WTC11 (cell line): ENCODE data around the gene ALDH16A1. TPM values are rescaled to one million over a fixed set of nuclear protein-coding genes. Genes with fewer than 3 reads are reported as not detected.

Source experiments
- ATAC-seq: fragments of 200-7000 bp; cut with Tn5 transposase; 2 replicates; pipeline ENCODE4 v1.10.0; 2021; ENCODE audit warnings: mild to moderate bottlenecking, moderate library complexity
- CTCF ChIA-PET: fragments of 300-600 bp; sonication (Branson Sonifier 250); formaldehyde crosslinking; loops from one replicate; lab custom pipeline; 2021; ENCODE audit warnings: antibody characterized with exemption; lab: Charles Lee
- POLR2A ChIA-PET: fragments of 350-600 bp; sonication (Branson Sonifier 250); formaldehyde crosslinking; loops from one replicate; lab custom pipeline; 2021; ENCODE audit warnings: antibody characterized with exemption; lab: Charles Lee
- DNase-seq: peaks from one replicate; pipeline ENCODE4 v3.0.0; 2021; ENCODE audit warnings: low spot score
- H3K27ac Mint-ChIP-seq: 2 replicates; pipeline ENCODE4 v1.8.0; 2021; ENCODE audit warnings: mixed read lengths
- H3K27me3 Mint-ChIP-seq: 2 replicates; pipeline ENCODE4 v1.8.0; 2021; ENCODE audit warnings: low read depth, mild to moderate bottlenecking, moderate library complexity, mixed read lengths
- H3K36me3 Mint-ChIP-seq: 2 replicates; pipeline ENCODE4 v1.8.0; 2021; ENCODE audit warnings: mixed read lengths
- H3K4me1 Mint-ChIP-seq: 2 replicates; pipeline ENCODE4 v1.8.0; 2022; ENCODE audit warnings: mixed read lengths
- H3K4me3 Mint-ChIP-seq: 2 replicates; pipeline ENCODE4 v1.8.0; 2021; ENCODE audit warnings: mild to moderate bottlenecking, moderate library complexity, mixed read lengths
- H3K9me3 Mint-ChIP-seq: 2 replicates; pipeline ENCODE4 v1.8.0; 2021; ENCODE audit warnings: mixed read lengths
- CREB1 ChIP-seq: sonication (generic); formaldehyde crosslinking; IDR thresholded peaks from 2 replicates; pipeline ENCODE4 v1.8.0; 2023; ENCODE audit warnings: mild to moderate bottlenecking, missing genetic modification reagents
- EMX1 ChIP-seq: fragments of 250-450 bp; sonication (Bioruptor Pico); IDR thresholded peaks from 2 replicates; pipeline ENCODE4 v1.8.0; 2021; ENCODE audit warnings: mild to moderate bottlenecking
- GTF2I ChIP-seq: fragments of 250-450 bp; sonication (Bioruptor Pico); conservative IDR thresholded peaks from 2 replicates; pipeline ENCODE4 v1.4.0; 2021; ENCODE audit warnings: mild to moderate bottlenecking
- IRF2 ChIP-seq: sonication (generic); formaldehyde crosslinking; IDR thresholded peaks from 2 replicates; pipeline ENCODE4 v1.8.0; 2022; ENCODE audit warnings: low read depth, missing genetic modification reagents, borderline replicate concordance
- KAT7 ChIP-seq: sonication (generic); formaldehyde crosslinking; IDR thresholded peaks from 2 replicates; pipeline ENCODE4 v1.8.1; 2023; ENCODE audit warnings: missing genetic modification reagents, mild to moderate bottlenecking, borderline replicate concordance
- NR2C2 ChIP-seq: sonication (generic); formaldehyde crosslinking; IDR thresholded peaks from 2 replicates; pipeline ENCODE4 v1.8.0; 2022; ENCODE audit warnings: mild to moderate bottlenecking, missing genetic modification reagents
- RELA ChIP-seq: sonication (generic); formaldehyde crosslinking; IDR thresholded peaks from 2 replicates; pipeline ENCODE4 v1.8.1; 2022; ENCODE audit warnings: missing genetic modification reagents, mild to moderate bottlenecking, borderline replicate concordance
- TEAD1 ChIP-seq: sonication (generic); formaldehyde crosslinking; IDR thresholded peaks from 2 replicates; pipeline ENCODE4 v1.8.0; 2022; ENCODE audit warnings: mild to moderate bottlenecking, missing genetic modification reagents
- TEAD4 ChIP-seq: sonication (generic); formaldehyde crosslinking; IDR thresholded peaks from 2 replicates; pipeline ENCODE4 v1.8.0; 2022; ENCODE audit warnings: mild to moderate bottlenecking, missing genetic modification reagents
- total RNA-seq: library from RNA; stranded (reverse); gene quantifications from 3 replicates; pipeline ENCODE4 v1.2.3, GENCODE V29; 2021
- TF ChIP-seq, protein P1 (sequence below): sonication (generic); formaldehyde crosslinking; IDR thresholded peaks from 2 replicates; pipeline ENCODE4 v1.8.1; 2022; ENCODE audit warnings: low read depth, missing genetic modification reagents, borderline replicate concordance
- TF ChIP-seq, protein P2 (sequence below): sonication (generic); formaldehyde crosslinking; IDR thresholded peaks from 2 replicates; pipeline ENCODE4 v1.8.1; 2023; ENCODE audit warnings: mild to moderate bottlenecking, moderate library complexity, missing genetic modification reagents
- TF ChIP-seq, protein P3 (sequence below): sonication (generic); formaldehyde crosslinking; IDR thresholded peaks from 2 replicates; pipeline ENCODE4 v1.8.0; 2023; ENCODE audit warnings: mild to moderate bottlenecking, missing genetic modification reagents
- TF ChIP-seq, protein P4 (sequence below): sonication (generic); formaldehyde crosslinking; IDR thresholded peaks from 2 replicates; pipeline ENCODE4 v1.8.1; 2023; ENCODE audit warnings: mild to moderate bottlenecking, missing genetic modification reagents, moderate library complexity
- TF ChIP-seq, protein P5 (sequence below): sonication (generic); formaldehyde crosslinking; IDR thresholded peaks from 2 replicates; pipeline ENCODE4 v1.8.1; 2022; ENCODE audit warnings: low read depth, mild to moderate bottlenecking, moderate library complexity, missing genetic modification reagents, borderline replicate concordance
- TF ChIP-seq, protein P6 (sequence below): sonication (generic); formaldehyde crosslinking; IDR thresholded peaks from 2 replicates; pipeline ENCODE4 v1.8.1; 2023; ENCODE audit warnings: mild to moderate bottlenecking, missing genetic modification reagents, borderline replicate concordance
- TF ChIP-seq, protein P7 (sequence below): sonication (generic); formaldehyde crosslinking; conservative IDR thresholded peaks from 2 replicates; pipeline ENCODE4 v1.8.1; 2022; ENCODE audit warnings: mild to moderate bottlenecking, missing genetic modification reagents
- TF ChIP-seq, protein P8 (sequence below): sonication (generic); formaldehyde crosslinking; IDR thresholded peaks from 2 replicates; pipeline ENCODE4 v1.8.1; 2023; ENCODE audit warnings: mild to moderate bottlenecking, missing genetic modification reagents, moderate library complexity
- TF ChIP-seq, protein P9 (sequence below): fragments of 250-450 bp; sonication (Bioruptor Pico); IDR thresholded peaks from 2 replicates; pipeline ENCODE4 v1.9.0; 2021; ENCODE audit warnings: mild to moderate bottlenecking
- TF ChIP-seq, protein P10 (sequence below): fragments of 250-450 bp; sonication (Bioruptor Pico); IDR thresholded peaks from 2 replicates; pipeline ENCODE4 v1.9.0; 2021; ENCODE audit warnings: moderate library complexity, mild to moderate bottlenecking, inconsistent platforms, borderline replicate concordance

Gene ALDH16A1
- total RNA-seq, 1 experiment from 2014 or later = 44.3 TPM

DNA sequence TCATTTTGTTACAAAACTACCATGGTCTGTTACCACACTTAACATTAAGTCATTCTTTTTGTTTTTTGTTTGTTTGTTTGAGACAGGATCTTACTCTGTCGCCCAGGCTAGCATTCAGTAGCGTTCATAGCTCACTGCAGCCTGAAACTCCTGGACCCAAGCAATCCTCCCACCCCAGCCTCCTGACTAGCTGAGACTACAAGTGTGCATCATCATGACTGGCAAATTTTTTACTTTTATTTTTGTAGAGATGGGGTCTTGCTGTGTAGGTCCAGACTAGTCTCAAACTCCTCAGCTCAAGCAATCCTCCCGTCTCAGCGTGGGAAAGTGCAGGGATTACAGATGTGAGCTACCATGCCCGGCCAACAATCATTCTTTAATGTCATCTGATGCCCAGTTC lies 3.3 kb downstream of the ALDH16A1 start (continued):
- no peak for TF ChIP-seq TEAD4
- TF ChIP-seq, protein P1, sequence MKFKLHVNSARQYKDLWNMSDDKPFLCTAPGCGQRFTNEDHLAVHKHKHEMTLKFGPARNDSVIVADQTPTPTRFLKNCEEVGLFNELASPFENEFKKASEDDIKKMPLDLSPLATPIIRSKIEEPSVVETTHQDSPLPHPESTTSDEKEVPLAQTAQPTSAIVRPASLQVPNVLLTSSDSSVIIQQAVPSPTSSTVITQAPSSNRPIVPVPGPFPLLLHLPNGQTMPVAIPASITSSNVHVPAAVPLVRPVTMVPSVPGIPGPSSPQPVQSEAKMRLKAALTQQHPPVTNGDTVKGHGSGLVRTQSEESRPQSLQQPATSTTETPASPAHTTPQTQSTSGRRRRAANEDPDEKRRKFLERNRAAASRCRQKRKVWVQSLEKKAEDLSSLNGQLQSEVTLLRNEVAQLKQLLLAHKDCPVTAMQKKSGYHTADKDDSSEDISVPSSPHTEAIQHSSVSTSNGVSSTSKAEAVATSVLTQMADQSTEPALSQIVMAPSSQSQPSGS (CRISPR knock-in tag) = no peak
- TF ChIP-seq EMX1 (CRISPR knock-in tag) = no peak
- TF ChIP-seq, all 79 proteins: peak for 0

DNA sequence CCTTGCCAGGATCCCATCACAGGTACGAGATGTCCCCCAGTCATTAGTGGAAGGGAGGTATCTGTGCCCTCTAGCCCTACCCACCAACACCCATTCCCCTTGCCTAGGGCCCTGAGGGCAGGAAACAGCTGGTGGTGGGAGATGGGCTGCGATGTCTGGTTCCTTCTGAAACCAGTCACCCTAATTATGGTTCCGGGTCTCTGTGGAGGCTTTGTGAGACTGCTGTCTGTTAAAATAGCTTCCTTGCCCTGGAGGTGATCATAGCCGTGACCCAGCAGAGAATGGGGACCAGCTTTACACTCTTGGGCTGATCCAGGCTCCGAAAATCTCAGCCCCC lies 5.5 kb downstream of the ALDH16A1 start:
- peaks cover 19% of the 10 kb centered on the region for H3K36me3 Mint-ChIP-seq
- no peak overlapping the region for H3K4me3 Mint-ChIP-seq
- H3K4me1 Mint-ChIP-seq = peaks cover 4% of the 10 kb centered on the region; the same call in 1 of the 2 replicates
- no peaks in the 10 kb centered on the region for H3K27me3 Mint-ChIP-seq
- DNase-seq = no peak
- CTCF ChIA-PET = interaction anchor here (1.0 to 2.7 kb wide), 2 partner anchors 18 to 20 kb away, joined by 5 to 13 read pairs; no protein-coding TSS in a partner anchor
- no peak for ATAC-seq
- H3K9me3 Mint-ChIP-seq = no peaks in the 10 kb centered on the region
- H3K27ac Mint-ChIP-seq = no peak overlapping the region
- POLR2A ChIA-PET = no interaction called here
- TF ChIP-seq, protein P2, sequence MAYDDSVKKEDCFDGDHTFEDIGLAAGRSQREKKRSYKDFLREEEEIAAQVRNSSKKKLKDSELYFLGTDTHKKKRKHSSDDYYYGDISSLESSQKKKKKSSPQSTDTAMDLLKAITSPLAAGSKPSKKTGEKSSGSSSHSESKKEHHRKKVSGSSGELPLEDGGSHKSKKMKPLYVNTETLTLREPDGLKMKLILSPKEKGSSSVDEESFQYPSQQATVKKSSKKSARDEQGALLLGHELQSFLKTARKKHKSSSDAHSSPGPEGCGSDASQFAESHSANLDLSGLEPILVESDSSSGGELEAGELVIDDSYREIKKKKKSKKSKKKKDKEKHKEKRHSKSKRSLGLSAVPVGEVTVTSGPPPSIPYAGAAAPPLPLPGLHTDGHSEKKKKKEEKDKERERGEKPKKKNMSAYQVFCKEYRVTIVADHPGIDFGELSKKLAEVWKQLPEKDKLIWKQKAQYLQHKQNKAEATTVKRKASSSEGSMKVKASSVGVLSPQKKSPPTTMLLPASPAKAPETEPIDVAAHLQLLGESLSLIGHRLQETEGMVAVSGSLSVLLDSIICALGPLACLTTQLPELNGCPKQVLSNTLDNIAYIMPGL (CRISPR knock-in tag) = no peak
- TF ChIP-seq EMX1 (CRISPR knock-in tag) = no peak
- TF ChIP-seq, protein P3, sequence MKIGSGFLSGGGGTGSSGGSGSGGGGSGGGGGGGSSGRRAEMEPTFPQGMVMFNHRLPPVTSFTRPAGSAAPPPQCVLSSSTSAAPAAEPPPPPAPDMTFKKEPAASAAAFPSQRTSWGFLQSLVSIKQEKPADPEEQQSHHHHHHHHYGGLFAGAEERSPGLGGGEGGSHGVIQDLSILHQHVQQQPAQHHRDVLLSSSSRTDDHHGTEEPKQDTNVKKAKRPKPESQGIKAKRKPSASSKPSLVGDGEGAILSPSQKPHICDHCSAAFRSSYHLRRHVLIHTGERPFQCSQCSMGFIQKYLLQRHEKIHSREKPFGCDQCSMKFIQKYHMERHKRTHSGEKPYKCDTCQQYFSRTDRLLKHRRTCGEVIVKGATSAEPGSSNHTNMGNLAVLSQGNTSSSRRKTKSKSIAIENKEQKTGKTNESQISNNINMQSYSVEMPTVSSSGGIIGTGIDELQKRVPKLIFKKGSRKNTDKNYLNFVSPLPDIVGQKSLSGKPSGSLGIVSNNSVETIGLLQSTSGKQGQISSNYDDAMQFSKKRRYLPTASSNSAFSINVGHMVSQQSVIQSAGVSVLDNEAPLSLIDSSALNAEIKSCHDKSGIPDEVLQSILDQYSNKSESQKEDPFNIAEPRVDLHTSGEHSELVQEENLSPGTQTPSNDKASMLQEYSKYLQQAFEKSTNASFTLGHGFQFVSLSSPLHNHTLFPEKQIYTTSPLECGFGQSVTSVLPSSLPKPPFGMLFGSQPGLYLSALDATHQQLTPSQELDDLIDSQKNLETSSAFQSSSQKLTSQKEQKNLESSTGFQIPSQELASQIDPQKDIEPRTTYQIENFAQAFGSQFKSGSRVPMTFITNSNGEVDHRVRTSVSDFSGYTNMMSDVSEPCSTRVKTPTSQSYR (CRISPR knock-in tag) = no peak
- TF ChIP-seq, protein P4, sequence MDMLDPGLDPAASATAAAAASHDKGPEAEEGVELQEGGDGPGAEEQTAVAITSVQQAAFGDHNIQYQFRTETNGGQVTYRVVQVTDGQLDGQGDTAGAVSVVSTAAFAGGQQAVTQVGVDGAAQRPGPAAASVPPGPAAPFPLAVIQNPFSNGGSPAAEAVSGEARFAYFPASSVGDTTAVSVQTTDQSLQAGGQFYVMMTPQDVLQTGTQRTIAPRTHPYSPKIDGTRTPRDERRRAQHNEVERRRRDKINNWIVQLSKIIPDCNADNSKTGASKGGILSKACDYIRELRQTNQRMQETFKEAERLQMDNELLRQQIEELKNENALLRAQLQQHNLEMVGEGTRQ (CRISPR knock-in tag) = no peak
- TF ChIP-seq, protein P5, sequence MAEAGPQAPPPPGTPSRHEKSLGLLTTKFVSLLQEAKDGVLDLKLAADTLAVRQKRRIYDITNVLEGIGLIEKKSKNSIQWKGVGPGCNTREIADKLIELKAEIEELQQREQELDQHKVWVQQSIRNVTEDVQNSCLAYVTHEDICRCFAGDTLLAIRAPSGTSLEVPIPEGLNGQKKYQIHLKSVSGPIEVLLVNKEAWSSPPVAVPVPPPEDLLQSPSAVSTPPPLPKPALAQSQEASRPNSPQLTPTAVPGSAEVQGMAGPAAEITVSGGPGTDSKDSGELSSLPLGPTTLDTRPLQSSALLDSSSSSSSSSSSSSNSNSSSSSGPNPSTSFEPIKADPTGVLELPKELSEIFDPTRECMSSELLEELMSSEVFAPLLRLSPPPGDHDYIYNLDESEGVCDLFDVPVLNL (CRISPR knock-in tag) = no peak
- TF ChIP-seq RELA = no peak
- TF ChIP-seq, protein P6, sequence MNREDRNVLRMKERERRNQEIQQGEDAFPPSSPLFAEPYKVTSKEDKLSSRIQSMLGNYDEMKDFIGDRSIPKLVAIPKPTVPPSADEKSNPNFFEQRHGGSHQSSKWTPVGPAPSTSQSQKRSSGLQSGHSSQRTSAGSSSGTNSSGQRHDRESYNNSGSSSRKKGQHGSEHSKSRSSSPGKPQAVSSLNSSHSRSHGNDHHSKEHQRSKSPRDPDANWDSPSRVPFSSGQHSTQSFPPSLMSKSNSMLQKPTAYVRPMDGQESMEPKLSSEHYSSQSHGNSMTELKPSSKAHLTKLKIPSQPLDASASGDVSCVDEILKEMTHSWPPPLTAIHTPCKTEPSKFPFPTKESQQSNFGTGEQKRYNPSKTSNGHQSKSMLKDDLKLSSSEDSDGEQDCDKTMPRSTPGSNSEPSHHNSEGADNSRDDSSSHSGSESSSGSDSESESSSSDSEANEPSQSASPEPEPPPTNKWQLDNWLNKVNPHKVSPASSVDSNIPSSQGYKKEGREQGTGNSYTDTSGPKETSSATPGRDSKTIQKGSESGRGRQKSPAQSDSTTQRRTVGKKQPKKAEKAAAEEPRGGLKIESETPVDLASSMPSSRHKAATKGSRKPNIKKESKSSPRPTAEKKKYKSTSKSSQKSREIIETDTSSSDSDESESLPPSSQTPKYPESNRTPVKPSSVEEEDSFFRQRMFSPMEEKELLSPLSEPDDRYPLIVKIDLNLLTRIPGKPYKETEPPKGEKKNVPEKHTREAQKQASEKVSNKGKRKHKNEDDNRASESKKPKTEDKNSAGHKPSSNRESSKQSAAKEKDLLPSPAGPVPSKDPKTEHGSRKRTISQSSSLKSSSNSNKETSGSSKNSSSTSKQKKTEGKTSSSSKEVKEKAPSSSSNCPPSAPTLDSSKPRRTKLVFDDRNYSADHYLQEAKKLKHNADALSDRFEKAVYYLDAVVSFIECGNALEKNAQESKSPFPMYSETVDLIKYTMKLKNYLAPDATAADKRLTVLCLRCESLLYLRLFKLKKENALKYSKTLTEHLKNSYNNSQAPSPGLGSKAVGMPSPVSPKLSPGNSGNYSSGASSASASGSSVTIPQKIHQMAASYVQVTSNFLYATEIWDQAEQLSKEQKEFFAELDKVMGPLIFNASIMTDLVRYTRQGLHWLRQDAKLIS (CRISPR knock-in tag) = no peak
- TF ChIP-seq KAT7 (CRISPR knock-in tag) = no peak
- no peak for TF ChIP-seq IRF2 (CRISPR knock-in tag)
- no peak for TF ChIP-seq GTF2I
- no peak for TF ChIP-seq TEAD1 (CRISPR knock-in tag)
- TF ChIP-seq, protein P7, sequence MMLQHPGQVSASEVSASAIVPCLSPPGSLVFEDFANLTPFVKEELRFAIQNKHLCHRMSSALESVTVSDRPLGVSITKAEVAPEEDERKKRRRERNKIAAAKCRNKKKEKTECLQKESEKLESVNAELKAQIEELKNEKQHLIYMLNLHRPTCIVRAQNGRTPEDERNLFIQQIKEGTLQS = no peak
- TF ChIP-seq CREB1 = no peak
- TF ChIP-seq, protein P8, sequence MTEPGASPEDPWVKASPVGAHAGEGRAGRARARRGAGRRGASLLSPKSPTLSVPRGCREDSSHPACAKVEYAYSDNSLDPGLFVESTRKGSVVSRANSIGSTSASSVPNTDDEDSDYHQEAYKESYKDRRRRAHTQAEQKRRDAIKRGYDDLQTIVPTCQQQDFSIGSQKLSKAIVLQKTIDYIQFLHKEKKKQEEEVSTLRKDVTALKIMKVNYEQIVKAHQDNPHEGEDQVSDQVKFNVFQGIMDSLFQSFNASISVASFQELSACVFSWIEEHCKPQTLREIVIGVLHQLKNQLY (CRISPR knock-in tag) = no peak
- TF ChIP-seq, protein P9, sequence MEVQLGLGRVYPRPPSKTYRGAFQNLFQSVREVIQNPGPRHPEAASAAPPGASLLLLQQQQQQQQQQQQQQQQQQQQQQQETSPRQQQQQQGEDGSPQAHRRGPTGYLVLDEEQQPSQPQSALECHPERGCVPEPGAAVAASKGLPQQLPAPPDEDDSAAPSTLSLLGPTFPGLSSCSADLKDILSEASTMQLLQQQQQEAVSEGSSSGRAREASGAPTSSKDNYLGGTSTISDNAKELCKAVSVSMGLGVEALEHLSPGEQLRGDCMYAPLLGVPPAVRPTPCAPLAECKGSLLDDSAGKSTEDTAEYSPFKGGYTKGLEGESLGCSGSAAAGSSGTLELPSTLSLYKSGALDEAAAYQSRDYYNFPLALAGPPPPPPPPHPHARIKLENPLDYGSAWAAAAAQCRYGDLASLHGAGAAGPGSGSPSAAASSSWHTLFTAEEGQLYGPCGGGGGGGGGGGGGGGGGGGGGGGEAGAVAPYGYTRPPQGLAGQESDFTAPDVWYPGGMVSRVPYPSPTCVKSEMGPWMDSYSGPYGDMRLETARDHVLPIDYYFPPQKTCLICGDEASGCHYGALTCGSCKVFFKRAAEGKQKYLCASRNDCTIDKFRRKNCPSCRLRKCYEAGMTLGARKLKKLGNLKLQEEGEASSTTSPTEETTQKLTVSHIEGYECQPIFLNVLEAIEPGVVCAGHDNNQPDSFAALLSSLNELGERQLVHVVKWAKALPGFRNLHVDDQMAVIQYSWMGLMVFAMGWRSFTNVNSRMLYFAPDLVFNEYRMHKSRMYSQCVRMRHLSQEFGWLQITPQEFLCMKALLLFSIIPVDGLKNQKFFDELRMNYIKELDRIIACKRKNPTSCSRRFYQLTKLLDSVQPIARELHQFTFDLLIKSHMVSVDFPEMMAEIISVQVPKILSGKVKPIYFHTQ (CRISPR knock-in tag) = no peak
- no peak for TF ChIP-seq NR2C2 (CRISPR knock-in tag)
- no peak for TF ChIP-seq TEAD4
- TF ChIP-seq, protein P10, sequence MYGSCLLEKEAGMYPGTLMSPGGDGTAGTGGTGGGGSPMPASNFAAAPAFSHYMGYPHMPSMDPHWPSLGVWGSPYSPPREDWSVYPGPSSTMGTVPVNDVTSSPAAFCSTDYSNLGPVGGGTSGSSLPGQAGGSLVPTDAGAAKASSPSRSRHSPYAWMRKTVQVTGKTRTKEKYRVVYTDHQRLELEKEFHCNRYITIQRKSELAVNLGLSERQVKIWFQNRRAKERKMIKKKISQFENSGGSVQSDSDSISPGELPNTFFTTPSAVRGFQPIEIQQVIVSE = no peak
